Ramos (cell line): Measurements from ENCODE around the gene MOB2.

Experiments used
- in situ Hi-C: fragments of 300-500 bp; cut with MboI; formaldehyde crosslinking; loops from one replicate; pipeline ENCODE4 v1.14.3; 2022; ENCODE audit warnings: low sequenced_read_pairs; ENCODE audit not compliant: unreplicated experiment

MOB2 gene

DNA sequence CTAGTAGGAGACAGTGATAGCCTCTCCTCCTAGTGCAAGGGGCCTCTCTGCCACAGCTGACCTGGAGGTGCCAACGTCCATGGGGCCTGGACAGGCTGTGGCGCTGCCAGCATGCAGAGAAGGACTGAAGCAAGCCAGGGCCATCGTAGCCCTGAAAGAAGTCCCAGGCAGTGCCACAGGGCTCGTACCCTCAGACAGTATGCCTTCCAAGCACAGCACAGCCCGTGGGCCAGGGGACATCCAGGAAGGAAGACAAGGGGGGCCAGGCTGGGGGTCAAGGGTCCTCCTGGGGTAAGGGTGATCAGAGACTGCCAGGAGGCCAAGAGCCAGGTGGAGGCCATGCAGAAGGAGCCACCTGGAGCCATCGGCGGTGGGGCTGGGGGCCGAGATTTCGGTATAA lies 20.4 kb upstream of the MOB2 start:
- in situ Hi-C loops, result no loop called here

DNA sequence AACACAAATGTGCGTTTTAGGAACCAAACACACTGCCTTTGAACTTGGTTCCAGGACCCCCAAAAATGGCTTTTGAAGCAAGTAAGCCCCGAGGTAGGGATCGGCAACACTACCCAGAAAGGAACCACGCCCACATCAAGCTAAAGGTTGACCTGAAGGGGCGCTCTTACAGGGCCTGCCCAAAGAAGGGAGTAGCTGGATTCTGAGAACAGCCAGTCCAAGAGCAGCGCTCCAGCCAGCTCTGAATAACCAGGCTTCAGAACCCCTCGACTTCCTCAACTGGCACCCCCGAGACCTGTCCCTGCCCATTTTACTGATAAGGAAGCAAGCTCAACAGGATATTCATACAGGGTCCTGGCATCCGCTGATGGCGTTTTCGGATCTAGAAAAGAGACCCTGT lies 18.9 kb upstream of the MOB2 start:
- in situ Hi-C loops, result no loop called here

DNA sequence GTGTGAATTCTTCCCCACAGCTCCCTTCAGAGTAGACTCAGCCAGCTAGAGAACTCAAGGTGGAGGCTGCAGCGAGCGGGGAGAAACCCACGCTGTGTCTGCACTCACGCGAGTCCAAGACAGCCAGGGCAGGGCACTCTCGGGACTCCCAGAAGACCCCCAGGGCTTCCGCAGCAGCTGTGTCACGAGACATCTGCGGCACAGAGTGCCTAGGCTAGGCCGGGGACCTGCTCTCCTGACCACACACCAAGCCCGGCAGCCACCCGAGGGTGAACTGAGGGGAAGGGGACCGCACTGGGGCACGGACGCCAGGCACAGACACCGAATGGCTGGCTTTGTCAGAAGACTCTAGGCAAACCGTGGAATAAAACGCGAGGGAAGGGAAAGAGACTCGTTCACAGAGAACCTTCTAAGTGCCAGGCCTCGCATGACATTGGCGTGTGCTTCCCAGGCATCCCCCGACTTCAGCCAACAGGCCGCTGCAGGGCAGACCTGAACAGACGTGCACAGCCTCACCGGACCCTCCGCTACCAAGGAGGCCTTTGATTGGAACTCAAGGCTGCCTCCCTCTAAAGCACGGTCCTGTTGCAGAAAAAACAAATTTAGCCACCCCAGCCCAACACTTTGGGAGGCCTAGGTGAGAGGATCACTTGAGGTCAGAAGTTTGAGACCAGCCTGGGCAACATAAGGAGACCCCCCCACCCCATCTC lies 18.2 kb upstream of the MOB2 start:
- in situ Hi-C loops, result no loop called here

DNA sequence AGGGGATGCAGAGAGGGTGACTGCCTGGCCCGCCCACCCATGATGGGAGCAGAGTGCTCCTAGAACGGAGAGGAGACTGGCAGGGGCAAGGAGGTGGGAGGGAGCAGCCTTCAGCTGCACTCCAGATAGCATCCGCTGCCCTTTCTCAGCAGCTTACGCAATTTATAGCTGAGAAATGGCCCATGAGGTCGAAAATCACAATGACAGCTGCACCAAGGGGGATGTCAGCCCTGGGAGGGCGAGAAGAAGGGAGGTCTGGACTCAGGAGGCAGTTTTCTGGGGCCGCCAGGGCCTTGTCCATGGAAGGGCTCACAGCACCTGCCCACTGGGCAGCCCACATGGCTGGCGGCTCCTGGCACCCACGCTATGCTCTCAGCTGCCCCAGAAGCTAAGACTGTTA lies 17.6 kb upstream of the MOB2 start:
- in situ Hi-C loops, result no loop called here

DNA sequence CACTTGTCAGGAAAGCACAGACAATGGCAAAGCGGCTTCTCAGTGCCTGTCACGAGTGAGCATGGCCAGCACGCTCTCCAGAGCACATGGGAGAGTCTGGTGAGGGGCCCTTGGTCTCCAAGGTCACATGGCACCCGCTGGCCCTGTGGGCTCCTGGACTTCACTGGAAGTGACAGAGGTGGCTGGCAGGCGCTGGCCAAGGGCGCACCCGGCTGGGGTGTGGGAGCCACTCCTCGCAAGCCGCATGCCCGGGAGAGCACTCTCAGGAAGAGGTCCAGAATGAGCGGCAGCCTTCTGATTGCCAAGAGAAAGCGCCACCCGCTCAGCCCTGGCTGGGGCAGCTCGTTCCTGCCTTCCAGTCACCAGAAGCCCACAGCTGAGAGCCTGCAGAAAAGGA lies 17.1 kb upstream of the MOB2 start:
- in situ Hi-C loops, result no loop called here

DNA sequence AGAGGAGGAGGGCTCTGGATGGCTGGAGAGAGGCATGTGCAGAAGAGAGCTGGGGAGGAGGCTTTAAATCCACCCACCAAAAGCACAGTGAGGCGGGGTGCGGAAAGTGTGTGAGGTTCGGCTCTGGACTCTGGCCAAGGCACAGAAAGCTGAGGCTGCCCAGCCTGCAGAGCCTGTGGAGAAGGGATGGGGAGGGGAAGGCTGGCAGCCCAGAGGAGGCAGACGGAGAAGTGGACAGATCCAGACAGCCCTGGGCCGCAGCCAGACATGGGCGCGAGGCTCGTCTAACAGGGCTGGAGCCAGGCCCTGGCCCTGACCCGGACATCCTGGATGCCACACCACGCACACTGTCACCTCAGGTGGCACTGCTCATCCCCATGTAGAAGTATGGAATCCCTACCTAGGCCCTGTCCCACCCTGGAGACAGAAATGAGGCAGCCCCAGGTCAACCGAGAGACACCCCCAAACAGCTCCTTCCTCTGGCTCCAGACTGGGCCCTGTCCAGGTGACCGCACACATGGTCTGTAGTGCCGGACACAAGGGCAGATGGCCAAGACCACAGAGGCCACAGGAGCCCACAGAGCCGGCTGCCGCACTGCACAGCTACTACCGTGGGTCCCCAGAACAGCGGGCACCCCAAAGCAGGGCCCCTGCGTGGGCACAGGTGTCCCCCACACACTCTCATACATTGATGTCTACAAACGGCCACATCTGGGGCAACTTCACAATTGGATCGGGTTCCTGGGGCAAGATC lies 16.6 kb upstream of the MOB2 start:
- in situ Hi-C loops, result no loop called here

DNA sequence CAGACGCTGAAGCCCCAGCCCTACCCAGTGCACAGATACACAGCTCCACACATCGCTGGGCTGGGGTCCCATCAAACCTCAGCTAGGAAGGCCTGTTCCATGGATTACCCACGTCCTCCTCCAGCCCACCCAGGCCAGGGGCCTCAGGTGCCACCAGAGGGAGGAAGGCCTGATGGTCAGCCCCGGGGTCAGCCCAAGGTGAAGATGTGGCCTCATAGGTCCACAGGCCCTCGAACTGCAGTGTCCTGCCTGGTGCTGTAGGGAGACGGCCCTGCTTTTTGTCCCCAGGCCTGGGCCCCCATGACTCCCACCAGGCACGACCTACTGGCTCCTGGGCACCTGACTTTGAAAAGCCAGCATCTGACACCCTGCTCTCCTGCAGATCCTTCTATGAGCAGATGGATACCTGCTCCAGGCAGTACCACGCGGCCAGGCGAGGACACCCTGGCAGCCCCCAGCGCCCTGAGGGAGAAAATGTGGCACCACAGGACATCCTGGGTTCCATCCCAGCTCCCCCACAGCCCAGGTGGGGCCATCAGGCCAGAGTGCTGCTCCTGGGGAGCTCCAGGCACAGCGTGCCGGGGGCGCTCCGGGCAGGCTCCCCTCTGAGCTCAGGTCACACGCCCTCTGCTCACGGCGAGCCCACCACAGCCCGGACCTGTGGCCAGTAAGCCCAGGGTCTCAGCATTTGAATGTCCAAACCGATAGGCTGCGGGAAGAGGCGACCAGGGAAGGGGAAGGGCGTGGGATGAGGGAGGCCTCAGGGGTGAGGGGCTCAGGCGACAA lies 15.8 kb upstream of the MOB2 start:
- in situ Hi-C loops, result no loop called here

DNA sequence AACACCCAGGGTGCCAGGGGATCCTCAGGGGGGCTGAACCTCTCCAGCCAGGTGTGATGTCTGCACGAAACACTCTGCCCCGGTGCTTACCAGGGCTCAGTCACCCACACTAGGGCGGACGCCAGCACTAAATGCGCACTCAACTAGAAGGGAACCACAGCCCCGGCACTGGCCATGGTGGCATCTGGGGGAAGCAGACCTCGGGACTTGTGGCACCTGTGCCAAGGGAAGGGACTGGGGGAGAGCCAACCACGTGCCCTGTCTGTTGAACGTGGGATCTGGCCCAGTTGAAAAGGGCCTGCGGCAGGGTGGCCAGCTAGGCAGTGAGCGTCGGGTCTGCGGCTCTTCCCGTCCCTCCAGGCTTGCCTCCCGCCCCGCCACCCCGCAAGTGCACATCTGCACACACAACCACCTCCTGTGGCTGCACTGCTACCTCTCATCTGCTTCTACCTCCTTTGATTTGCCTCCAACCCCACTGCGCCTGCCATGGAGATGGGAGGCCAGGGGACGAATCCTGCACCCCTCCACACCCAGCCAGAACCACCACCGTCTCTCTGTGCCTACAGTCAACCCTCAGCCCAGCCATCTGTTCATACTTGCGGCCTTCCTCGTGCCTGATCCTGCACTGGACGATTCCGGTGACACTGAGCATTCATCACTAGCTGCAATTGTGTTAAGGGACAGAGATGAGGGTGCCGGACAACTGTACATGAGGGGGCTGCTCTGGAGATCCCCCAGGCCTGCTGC lies 15.0 kb upstream of the MOB2 start:
- in situ Hi-C loops, result no loop called here

DNA sequence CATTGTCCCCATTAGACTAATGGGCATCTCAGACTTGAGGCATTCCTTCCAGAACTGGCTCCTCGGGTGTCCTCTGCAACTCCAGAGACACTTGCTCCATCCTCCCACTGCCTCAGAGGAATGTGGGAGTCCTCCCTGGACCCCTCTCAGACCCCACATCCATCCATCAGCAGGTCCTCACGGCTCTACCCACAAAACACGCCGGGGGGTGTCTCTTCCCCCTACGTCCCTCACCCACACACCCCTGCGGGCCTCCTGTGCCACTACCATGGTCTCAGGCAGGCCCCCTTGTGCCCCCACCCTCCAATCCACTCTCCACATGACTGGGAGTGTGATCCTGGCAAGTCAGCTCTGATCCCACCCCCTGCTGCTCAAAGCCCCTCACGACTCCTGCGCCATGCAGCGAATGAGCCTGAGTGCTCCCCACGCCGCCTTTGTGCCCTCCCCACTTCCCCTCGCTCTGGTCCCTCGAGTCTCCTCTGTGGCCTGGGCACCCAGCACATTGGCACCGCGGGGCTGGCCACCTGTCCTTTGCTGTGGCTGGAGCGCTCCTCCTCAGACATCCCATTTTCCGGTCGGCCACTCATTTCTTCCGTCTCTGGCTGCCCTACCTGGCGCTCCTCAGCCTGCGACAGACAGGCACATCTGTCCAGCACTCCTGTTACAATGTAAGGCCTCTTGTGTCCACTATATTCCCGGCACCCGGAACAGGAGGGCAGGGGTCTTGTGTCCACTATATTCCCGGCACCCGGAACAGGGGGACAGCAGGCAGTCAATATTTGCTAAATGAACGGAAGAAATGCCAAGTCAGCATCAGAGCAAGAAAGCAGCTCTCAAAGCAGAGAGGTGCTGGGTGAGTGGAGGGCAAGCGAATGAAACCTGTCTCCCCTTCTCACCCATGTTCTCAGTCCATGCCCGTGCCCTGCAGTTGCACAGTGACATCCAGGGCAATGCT lies 14.2 kb upstream of the MOB2 start:
- in situ Hi-C loops, result no loop called here

DNA sequence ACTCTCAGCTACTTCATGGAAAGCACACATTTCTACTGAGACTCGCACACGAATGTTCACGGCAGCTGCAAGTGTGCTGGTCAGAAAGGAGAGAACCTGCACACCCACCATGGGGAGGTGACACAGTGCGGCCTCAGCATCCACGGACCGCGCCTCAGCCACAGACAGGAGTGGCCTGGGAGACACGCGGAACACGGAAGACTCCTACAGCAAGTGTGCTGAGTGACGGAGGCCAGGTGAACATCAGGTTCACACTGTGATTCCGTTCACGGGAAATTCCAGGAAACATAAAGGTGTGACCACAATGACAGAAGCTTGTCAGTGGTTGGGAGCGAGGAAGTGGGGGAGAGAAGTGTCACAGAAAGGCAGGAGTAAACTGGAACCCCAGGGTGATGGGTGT lies 13.3 kb upstream of the MOB2 start:
- in situ Hi-C loops, result no loop called here

DNA sequence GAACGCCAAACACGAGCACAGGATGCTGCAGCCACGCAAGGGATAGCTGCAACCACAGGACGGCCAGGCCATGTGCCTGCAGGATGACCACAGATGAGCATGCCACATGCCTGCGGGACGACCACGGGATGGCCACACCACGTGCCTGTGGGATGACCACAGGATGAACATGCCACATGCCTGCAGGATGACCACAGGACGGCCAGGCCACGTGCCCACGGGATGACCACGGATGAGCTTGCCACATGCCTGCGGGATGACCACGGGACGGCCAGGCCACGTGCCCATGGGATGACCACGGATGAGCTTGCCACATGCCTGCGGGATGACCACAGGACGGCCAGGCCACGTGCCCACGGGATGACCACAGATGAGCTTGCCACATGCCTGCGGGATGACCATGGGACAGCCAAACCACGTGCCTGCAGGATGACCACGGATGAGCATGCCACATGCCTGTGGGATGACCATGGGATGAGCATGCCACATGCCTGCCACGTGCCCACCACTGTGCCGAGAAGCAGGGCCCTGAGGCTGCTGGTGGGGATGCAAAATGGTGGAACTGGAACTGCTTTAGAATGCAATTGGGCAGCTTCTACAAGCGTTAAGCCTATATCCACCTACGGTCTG lies 12.8 kb upstream of the MOB2 start:
- in situ Hi-C loops, result no loop called here

DNA sequence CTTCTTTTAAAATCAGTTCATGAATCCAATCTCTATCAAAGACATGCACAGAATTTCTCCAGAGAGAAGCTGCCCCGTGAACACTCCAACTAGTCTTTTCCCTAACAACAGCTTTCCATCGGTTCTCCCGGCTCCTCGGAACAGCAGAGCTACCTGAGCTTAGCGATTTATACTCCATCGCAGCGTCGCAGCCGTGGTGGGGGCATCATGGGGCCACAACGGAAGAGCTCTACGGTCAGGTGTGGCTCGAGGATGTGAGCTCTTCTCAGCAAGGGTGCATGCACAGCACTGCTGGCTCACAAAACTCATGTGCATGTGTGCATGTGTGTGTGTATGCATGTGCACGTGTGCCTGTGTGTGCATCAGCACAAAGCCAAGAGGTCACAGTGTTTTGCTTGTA lies 11.7 kb upstream of the MOB2 start:
- in situ Hi-C loops, result no loop called here

DNA sequence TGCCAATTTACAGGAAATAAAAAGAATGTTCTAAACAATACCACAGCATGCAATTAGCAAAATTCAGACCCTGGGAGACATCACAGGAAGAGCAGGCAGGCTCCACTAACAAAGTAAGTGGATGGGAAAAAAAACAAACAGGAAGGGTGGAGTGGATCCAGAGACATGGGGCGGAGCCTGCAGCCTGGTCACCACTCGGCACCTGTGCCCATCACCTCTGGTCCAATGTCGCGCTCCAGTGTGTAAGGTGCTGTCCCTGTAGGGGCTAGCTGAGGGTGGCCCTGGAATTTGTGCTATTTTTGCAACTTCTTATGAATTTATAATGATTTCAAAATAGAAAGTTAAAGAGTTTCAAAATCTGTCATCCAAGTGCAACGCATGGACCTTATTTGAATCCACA lies 11.0 kb upstream of the MOB2 start:
- in situ Hi-C loops, result no loop called here

DNA sequence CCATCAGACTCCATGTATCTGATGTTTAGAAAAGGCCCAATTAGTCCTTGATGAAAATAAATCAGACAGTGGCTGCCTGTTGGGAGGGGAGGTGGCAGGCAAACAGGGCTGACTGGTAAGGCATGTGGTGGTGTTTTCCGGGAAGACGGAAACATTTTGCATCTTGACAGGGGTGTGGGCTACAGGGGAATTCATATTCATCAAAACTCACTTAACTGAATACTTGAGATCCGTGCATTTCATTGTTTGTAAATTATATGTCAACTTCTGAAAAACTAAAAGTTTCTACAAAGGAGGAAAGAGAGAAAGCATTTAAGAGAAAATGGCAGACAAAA lies 10.1 kb upstream of the MOB2 start:
- in situ Hi-C loops, result no loop called here

DNA sequence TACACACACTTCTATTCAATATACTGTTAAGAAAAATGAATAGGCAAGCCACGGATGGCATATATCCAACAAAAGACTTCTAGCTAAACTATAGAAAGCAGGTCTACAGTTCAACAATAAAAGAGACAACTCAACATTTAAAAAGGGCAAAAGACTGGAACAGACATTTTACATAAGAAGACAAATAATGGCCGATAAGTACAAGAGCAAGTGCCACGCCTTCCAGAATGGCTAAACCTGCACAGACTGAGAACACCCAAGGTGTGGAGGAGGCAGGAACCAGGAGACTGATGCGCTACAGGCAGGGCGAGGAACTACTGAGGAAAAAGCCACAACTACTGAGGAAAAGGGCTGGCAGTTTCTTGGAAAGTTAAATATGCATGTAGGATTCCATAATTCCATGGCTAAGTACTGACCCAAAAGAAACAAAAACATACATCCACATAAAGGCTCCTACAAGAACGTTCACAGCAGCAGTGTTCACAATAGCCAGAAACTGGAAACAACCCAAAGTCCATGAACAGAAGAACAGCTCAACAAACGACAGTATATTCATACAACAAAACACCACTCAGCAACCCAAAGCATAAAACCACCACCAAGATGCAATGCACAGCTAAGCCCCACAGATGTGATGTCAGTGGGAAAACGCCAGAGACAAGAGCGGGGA lies 9.6 kb upstream of the MOB2 start:
- in situ Hi-C loops, result no loop called here

DNA sequence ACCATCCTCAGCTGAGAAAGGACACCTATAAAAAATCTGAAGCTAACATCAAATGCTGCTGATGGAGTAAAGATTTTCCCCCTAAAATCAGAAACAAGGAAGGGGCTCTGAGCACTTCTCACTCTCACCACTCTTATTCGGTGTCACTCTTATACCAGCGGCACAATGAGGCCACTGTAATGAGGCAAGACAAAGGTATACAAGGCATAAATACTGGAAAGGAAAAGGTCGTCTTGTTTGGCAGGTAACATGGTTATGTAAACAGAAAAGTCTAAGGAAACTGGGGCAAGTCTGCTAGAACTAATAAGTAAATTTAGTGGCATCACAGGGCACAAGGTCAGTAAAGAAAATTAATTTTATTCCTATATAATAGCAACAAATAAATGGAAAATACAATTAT lies 8.1 kb upstream of the MOB2 start:
- in situ Hi-C loops, result no loop called here

DNA sequence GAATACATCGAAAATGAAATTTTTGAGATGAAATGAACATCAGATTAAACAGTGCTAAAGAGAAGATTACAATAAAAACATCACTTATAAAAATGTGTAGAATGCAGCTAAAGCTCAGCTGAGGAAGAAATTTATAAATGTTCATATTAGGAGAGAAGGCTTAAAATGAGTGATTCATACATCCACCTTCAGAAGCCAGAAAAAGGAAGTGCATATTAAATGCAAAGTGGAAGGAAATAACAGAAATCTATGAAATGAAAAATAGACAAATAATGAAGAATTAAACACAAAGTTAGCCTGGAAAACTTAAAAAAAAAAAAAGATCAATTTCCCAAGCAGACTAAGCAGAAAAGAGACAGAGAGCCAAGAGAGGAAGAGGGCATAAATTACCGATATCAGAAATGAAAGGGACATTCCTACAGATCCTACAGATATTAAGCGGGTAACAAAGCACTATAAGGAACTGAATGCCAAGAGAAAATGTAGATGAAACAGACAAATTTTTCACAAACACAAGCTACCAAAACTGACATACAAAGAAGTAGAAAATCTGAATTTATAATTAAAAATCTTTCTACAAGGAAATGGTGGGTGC lies 7.2 kb upstream of the MOB2 start:
- in situ Hi-C loops, result no loop called here

DNA sequence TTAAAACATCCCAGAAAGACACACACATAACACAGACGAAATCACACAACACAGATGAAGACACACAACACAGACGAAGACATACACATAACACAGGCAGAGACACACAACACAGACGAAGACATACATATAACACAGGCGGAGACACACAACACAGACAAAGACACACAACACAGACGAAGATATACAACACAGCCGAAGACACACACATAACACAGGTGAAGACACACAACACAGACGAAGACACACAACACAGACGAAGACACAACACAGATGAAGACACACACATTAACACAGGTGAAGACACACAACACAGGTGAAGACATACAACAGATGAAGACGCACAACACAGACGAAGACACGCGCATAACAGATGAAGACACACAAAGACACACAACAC lies 4.8 kb upstream of the MOB2 start:
- in situ Hi-C loops, result no loop called here
